Left renal pelvis (tissue), 4 donors: ENCODE data around the gene MPDU1. TPM values are rescaled to one million over a fixed set of nuclear protein-coding genes. Genes with fewer than 3 reads are reported as not detected.
A peak's percentile ranks its signal among the peaks of the same experiment; 100 is the strongest.

ENCODE experiments used
- DNase-seq, 4 donors: peaks; one replicate each; pipeline ENCODE4 v3.0.0-alpha.2; 2013; ENCODE audit warnings: low read depth in 4 of 4, low spot score in 3 of 4
- polyA plus RNA-seq, 4 donors: library from polyadenylated mRNA; unstranded; fragments of 120-200 nt; gene quantifications; one replicate each; pipeline ENCODE4 v1.2.1, GENCODE V29; 2013; ENCODE audit not compliant: insufficient read length in 4 of 4

MPDU1 gene
- polyA plus RNA-seq, 4 donors: 75.1 to 114 (median 112) TPM

DNA sequence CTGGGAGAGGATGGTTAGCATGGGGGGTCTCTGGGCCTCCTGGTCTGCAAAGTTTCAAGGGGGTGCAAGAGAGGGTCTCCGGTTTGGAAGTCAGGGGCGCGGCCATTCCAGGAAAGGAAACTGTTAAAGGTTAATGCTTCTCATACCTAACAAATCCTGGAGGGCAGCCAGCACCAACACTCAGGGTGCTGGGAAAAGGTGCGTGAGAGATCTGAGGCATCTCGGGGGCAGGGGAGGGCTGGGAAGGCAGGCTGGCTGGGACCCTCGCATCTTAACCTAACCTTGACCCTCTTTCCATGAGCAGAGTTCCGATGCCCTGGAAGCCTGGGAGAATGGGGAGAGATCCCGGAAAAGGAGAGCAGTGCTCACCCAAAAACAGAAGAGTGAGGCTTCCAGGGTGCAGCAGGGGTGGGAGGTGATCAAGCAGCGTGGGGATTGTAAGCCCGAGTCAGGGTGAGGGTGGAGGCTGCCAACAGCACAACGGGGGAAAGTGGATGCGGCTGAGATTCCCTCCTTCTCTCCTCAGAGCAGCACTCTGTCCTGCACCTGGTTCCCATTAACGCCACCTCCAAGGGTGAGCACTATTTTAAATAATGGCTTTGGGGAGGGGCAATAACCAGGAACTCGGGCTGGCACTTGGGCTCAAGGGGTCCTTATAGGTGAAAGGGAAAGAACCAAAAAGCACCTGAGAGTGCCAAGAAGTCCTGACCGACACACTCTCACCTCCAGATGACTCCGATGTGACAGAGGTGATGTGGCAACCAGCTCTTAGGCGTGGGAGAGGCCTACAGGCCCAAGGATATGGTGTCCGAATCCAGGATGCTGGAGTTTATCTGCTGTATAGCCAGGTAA lies 24.1 kb upstream of the MPDU1 start:
- no peak for DNase-seq

DNA sequence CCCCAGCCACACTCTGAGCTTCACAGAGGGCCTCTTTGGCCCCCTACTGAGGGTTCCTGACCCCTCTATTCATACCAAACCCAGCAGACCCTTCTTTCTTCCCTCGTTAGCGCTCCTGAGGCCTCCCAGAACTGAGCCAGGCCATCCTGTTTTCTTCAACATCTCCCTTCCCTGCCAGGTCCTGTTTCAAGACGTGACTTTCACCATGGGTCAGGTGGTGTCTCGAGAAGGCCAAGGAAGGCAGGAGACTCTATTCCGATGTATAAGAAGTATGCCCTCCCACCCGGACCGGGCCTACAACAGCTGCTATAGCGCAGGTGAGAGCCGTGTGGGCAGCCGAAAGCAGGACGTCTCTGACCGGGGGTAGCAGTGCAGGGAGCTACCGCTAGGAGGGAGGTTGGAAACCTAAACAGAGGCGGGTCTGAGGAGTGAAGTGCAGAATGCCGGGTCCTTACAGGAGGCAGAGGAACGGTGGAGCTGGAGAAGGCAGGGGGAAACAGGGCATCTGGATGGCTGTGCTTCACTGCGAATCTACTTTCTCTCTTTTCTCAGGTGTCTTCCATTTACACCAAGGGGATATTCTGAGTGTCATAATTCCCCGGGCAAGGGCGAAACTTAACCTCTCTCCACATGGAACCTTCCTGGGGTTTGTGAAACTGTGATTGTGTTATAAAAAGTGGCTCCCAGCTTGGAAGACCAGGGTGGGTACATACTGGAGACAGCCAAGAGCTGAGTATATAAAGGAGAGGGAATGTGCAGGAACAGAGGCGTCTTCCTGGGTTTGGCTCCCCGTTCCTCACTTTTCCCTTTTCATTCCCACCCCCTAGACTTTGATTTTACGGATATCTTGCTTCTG lies 23.3 kb upstream of the MPDU1 start:
- DNase-seq: no peak

DNA sequence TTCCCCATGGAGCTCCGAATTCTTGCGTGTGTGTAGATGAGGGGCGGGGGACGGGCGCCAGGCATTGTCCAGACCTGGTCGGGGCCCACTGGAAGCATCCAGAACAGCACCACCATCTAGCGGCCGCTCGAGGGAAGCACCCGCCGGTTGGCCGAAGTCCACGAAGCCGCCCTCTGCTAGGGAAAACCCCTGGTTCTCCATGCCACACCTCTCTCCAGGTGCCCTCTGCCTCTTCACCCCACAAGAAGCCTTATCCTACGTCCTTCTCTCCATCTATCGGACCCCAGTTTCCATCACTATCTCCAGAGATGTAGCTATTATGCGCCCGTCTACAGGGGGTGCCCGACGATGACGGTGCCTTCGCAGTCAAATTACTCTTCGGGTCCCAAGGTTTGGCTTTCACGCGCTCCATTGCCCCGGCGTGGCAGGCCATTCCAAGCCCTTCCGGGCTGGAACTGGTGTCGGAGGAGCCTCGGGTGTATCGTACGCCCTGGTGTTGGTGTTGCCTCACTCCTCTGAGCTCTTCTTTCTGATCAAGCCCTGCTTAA lies 22.6 kb upstream of the MPDU1 start:
- DNase-seq: peak in 1 of 4 donors; percentile 80

DNA sequence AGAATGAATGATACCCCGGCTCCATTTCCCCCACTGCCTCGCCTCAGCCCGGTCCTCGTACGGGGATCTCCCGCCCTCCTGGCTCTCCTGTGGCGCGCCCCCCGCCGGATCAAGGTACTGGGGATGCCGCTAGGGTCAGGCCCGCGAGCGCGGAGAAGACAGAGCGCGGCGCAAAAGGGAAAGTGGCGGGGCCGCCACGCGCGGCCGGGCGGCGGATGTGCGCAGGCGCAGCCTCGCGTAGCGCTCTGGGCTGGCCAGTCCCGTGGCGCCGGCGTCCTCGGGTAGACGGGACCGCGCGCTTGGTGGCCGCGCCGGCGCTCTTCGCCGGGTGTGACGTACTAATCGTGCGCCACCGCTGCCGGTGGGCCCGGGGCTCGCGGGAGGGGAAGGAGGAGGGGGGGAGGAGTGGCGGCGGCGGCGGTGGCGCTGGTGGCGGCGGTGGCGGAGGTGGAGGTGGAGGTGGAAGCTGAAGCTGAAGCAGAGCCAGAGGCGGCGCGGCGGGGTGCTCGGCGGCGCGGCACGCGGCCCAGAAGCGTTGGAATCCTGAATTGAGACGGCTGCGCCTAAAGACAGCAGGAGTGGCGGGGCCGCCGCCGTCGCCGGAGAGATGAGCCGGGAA lies 22.0 kb upstream of the MPDU1 start, which contains the start of gene SENP3:
Gene SENP3 (plus strand): TSS at position 331 of the 619 bp plus-strand sequence. CDS start 1,158 bp downstream, outside the sequence.
- peak; percentile 75 to 85 (median 80) for DNase-seq

DNA sequence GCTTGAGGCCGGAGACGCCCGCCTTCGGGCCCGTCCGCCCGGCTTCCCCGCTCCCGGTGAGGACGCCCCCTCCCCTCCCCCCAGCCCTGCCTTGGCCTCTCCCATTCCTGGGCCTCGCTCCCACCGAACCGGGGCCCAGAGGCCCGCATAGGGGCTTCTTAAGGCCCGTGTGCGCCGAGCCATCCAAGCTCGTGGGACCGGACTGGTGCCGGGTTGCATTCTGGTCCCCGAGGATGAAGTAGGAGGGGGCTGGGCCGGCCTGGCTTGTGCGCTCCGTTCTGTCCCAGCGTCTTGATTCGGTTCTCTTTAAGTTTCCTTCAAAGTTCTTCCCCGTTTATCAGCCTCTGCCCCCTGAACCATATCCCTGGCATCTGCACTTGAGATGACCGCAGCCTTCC lies 21.4 kb upstream of the MPDU1 start:
- DNase-seq: no peak

DNA sequence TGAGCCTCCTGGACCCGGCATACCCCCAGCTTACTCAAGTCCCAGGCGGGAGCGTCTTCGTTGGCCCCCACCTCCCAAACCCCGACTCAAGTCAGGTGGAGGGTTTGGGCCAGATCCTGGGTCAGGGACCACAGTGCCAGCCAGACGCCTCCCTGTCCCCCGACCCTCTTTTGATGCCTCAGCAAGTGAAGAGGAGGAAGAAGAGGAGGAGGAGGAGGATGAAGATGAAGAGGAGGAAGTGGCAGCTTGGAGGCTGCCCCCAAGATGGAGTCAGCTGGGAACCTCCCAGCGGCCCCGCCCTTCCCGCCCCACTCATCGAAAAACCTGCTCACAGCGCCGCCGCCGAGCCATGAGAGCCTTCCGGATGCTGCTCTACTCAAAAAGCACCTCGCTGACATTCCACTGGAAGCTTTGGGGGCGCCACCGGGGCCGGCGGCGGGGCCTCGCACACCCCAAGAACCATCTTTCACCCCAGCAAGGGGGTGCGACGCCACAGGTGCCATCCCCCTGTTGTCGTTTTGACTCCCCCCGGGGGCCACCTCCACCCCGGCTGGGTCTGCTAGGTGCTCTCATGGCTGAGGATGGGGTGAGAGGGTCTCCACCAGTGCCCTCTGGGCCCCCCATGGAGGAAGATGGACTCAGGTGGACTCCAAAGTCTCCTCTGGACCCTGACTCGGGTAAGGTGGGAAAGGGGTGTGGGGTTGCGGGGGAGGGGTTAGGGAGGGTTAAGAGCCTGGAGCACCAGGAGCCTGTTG lies 20.4 kb upstream of the MPDU1 start:
- DNase-seq: no peak

DNA sequence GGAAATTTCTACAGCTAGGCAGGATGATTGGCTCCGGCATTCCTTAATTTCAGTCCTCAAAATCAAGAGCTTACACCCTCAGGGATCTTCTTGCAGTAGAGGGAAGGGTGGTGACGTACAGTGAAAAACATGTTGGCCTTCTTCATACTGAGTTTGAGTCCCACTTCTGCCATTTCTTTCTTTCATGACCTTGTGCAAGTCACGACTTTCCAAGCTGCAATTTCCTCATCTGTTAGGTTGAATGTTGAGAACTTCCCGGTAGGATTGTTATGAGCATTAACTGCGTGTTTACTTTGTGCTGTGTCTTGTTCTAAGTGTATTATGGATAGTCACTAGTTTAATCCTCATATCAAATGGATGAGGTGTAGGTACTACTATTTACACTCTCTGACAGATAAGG lies 14.1 kb upstream of the MPDU1 start:
- DNase-seq: no peak

DNA sequence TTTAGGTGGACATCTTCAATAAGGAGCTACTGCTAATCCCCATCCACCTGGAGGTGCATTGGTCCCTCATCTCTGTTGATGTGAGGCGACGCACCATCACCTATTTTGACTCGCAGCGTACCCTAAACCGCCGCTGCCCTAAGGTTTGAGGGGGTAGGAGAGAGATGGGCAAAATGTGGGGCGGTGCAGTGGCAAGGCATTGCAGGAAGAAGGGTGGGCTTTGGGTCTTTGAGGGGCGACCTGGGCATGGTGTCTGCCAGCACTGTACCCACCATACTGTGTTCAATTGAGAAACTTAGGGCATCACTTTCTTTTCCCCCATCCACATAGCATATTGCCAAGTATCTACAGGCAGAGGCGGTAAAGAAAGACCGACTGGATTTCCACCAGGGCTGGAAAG lies 13.3 kb upstream of the MPDU1 start:
- DNase-seq: no peak

DNA sequence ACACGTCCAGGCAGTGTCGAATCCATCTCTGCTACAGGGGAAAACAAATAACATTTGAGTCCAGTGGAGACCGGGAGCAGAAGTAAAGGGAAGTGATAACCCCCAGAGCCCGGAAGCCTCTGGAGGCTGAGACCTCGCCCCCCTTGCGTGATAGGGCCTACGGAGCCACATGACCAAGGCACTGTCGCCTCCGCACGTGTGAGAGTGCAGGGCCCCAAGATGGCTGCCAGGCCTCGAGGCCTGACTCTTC lies 11.4 kb upstream of the MPDU1 start:
- no peak for DNase-seq

DNA sequence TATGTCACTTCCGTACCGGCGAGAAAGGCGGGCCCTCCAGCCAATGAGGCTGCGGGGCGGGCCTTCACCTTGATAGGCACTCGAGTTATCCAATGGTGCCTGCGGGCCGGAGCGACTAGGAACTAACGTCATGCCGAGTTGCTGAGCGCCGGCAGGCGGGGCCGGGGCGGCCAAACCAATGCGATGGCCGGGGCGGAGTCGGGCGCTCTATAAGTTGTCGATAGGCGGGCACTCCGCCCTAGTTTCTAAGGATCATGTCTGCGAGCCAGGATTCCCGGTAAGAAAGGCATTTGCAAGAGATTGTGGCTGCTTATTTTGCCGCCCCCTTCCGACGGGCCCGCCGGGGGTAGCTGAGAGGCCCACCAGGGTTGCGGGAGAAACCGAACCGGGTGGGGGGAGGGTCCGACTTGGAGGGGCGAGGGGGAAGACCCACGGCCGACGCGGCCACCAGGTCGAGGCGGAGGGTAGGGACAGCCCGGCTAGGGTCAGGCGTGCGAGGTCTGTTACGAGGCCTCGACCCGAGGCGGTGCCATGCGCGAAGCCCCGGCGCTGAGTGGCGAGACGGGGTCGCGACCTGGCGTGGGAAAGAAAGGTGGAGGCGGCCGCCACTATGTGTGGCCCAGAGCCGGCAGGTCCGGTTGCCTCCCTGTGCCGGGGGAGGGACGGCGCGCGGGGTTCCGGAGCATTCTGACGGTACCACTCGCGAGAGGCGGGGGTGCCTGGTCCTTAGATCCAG lies 10.9 kb upstream of the MPDU1 start:
- DNase-seq: peak; percentile 95 to 98 (median 98)

DNA sequence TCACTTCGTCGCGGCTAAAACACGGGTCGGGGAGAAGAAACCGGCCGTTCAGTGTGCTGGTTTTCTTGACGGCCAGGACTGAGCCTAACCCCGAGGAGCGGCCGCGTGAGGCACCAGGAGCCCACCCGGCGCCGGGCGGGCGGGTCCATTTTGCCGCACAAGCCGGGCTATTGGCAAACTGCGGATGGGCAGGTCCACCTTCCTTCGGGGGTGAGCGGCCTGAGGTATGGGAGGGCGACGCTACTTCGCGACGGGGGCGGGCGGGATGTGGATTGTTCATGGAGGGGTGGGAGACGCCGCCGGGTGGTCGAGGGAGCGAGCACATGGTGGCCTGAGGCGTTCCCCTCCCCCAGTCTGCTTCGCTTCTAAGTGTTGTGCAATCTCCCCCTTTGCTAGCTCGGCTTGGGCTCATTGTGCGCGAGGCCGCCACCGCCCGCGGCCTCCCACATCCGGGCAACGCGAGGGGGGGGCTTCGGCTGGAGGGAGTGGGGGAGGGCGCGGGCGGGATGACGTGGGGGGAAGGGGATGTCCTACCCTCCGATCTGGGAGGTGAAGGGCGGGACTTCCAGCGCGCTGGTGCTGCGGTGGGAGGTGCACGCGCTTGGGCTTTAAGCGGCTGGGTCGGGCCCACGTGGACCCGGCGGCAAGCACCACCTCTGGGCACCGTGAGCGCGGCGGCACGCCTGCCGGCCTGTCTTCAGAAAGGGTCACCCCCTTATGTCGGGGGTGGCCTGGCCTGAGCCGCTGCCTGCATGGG lies 10.2 kb upstream of the MPDU1 start:
- DNase-seq: peak in 3 of 4 donors; percentile 72 to 86 (median 84)

DNA sequence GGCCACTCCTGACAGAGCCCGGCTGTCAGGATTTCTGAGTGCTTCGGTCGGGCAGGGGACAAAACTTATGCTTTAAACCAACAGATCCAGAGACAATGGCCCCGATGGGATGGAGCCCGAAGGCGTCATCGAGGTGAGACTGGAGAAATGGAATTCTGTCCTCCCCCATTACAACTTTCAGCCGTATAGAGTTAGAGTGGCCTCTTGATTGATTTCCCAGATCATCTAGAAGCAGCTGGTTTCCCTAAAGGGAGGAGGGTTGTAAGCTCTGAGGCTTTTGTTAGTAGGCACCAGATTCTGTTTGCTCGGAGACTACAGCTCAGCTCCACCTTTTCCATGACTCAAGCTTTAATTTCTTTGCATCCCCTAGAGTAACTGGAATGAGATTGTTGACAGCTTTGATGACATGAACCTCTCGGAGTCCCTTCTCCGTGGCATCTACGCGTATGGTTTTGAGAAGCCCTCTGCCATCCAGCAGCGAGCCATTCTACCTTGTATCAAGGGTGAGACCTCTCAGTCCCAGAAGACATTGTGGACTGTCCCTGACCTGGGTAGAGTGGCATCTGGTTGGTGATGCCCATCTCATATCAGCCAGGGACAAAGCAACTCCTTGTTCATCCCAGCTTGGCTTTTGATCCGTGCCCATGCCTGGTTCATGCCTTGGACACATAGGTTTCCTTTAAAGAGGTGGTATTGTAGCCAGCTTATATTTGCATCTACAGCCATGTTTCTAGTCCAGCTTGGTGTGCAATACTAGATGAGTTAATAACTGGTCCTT lies 9.3 kb upstream of the MPDU1 start:
- DNase-seq: no peak

DNA sequence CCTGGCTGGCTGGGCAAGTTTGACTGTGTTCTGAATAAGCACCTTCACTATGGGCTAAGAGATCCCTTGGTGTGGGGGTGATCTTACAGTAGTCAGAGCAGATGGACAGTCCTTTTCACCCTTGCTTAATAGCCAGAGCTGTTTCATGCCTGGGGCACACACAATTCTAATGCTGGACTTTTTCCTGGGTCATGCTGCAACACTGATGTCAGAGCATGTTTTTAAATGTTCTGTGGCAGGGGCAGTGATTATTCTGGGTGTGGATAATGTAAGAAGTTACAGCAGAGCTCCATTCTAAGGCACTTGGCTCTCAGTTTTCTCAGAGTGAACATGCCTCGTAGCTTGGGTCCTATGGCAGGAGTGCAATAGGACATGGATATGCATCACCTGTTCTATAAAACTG lies 8.2 kb upstream of the MPDU1 start:
- DNase-seq: no peak

DNA sequence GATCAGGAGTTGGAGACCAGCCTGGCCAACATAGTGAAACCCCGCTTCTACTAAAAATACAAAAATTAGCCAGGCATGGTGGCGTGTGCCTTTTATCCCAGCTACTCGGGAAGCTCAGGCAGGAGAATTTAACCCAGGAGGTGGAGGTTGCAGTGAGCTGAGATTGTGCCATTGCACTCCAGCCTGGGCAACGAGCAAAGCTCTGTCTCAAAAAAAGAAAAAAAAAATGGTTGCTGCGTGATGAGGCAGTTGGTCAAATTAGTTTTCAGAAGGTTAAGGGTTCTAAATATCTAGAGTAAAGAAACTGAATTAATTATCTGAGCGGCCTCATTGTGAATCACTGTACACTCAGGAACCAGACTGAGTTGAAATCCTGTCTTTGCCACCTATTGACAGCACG lies 7.7 kb upstream of the MPDU1 start:
- DNase-seq: no peak

DNA sequence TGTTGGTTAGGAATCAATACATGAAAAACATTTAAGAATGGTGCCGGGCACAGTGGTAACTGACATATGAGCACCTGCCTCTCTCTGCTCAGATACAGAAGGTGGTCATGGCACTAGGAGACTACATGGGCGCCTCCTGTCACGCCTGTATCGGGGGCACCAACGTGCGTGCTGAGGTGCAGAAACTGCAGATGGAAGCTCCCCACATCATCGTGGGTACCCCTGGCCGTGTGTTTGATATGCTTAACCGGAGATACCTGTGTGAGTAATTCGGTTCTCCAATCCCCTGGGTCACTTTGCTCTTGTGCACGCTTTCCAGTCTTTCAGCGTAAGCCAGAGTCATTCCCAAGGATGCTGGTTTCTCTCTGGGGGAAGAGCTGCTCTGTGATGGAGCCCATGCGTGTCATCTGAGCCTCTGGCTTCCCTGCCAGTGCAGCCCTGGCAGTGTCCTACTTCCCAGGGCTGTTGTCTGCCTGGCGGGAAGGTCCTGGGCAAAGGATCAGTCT lies 7.2 kb upstream of the MPDU1 start:
- no peak for DNase-seq

DNA sequence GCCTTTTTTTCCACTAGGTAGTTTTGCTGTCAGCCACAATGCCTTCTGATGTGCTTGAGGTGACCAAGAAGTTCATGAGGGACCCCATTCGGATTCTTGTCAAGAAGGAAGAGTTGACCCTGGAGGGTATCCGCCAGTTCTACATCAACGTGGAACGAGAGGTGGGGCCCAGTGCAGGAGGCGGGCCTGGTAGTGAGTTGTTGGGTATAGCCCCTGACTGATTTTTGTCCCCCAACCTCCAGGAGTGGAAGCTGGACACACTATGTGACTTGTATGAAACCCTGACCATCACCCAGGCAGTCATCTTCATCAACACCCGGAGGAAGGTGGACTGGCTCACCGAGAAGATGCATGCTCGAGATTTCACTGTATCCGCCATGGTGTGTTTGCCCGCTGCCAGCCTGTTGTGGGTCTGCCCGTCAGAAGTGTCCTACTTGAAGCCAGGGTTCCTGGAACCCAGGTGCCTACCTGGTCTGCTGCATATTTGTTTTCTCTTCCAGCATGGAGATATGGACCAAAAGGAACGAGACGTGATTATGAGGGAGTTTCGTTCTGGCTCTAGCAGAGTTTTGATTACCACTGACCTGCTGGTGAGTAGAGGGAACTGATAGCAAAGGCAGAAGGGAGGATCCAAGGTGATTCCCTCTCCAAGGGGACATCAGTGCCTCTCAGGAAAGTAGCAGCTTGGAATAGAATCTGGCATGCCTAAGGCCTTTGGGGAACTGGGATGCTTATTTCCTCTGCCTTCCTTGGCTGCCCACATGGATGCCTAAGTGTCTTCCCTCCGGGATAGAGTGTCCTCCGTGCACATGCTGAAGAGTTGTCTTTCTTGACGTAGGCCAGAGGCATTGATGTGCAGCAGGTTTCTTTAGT lies 6.1 kb upstream of the MPDU1 start:
- no peak for DNase-seq
